PFSK-1 (cell line): ENCODE results near the gene MTPN.

Experiments
- FOXP2 ChIP-seq: optimal IDR thresholded peaks from 2 replicates; pipeline ENCODE3; 2011; ENCODE audit warnings: borderline replicate concordance, control low read depth, inconsistent platforms; ENCODE audit not compliant: insufficient read depth; ENCODE audit errors: extremely low read length, extremely low read depth
- SIN3A ChIP-seq: IDR thresholded peaks from 2 replicates; pipeline ENCODE4 v1.6.1; 2012; ENCODE audit warnings: mild to moderate bottlenecking, low read length, moderate library complexity, borderline replicate concordance; ENCODE audit not compliant: insufficient read depth

DNA sequence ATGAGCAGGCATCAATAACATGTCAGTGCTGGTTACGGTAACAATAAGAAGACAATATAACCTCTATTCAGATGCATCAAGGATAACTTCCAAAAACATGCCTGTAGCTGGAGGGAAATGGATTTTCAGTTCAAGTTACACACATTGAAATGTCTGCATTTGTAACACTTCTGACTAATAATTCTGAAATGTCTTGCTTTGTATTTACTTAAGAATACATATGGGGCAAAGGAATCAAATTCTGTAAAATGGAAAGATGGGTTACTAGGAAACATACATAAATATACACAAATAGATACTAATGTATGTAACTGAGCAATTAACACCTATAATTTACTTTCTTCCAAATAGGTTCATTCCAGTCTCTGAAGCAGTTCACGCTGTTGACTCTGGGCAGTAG is 18.6 kb upstream of the MTPN start:
- TF ChIP-seq SIN3A (no peak), FOXP2 (no peak)
